Omental fat pad (tissue), 4 donors: ENCODE measurements around the gene RPS2. TPM values are rescaled to one million over a fixed set of nuclear protein-coding genes. Genes with fewer than 3 reads are reported as not detected.

Experiments
- ATAC-seq: fragments of 150-250 bp; one replicate; pipeline ENCODE4 v1.9.1; 2016; ENCODE audit warnings: mild to moderate bottlenecking, moderate library complexity; ENCODE audit not compliant: low FRiP score
- DNase-seq: peaks from one replicate; pipeline ENCODE4 v3.0.0-alpha.2; 2019; ENCODE audit warnings: low spot score
- CTCF ChIP-seq, 3 donors: fragments of 450-650 bp; IDR thresholded peaks; one replicate each; pipeline ENCODE4 v1.5.1; 2016 to 2017; ENCODE audit warnings: antibody characterized with exemption in 3 of 3, mild to moderate bottlenecking in 3 of 3, moderate library complexity in 2 of 3
- small RNA-seq: library from RNA; depleted of rRNA; stranded (forward); fragments of <200 nt; gene quantifications from one replicate; pipeline ENCODE3, GENCODE V24; 2016
- total RNA-seq, 4 donors: library from RNA; depleted of rRNA; stranded (reverse); fragments of >200 nt; gene quantifications; one replicate each; pipeline ENCODE4 v1.1.0, GENCODE V29; 2016

RPS2 gene
- total RNA-seq, 4 donors from 2014 or later: 1,362 to 1,656 (median 1,543) TPM

GRCh38 chr16:1914084-1914608, 50.5 kb downstream of the RPS2 start:
- no peak for ATAC-seq
- no peak for TF ChIP-seq CTCF (IDR thresholded peaks at IDR 0.05)
- no peak for DNase-seq

GRCh38 chr16:1913327-1914083, 51.1 kb downstream of the RPS2 start:
- TF ChIP-seq CTCF (IDR thresholded peaks at IDR 0.05): no peak
- no peak for ATAC-seq
- no peak for DNase-seq

GRCh38 chr16:1912215-1912543, 52.4 kb downstream of the RPS2 start:
- ATAC-seq (no peak), DNase-seq (no peak)
- TF ChIP-seq CTCF (IDR thresholded peaks at IDR 0.05): no peak

Small RNA genes within 50 kb of the gene (small RNA-seq; reads per million reads assigned to genes)
- gene AC005363.2 (not detected), gene RN7SL219P (not detected), gene SNORA10 (not detected), gene SNORA64 (not detected)

Other genes with a start within 250 kb of the RPS2 start
- 10 to 100 TPM; 51.4 to 83.2 (median 69.6) TPM for gene NME3, start 193.3 kb downstream of the RPS2 start, total RNA-seq
- 10 to 100 TPM in 1 of 4 donors, 1 to 10 TPM in 3; 5.9 to 16.2 (median 7.1) TPM for gene EME2, start 192.0 kb downstream of the RPS2 start, total RNA-seq
- 10 to 100 TPM; 56.8 to 84.2 (median 78.6) TPM for gene MRPS34, start 191.7 kb downstream of the RPS2 start, total RNA-seq
- 10 to 100 TPM; 39.5 to 88.1 (median 50.7) TPM for gene SPSB3, start 182.3 kb downstream of the RPS2 start, total RNA-seq
- 10 to 100 TPM; 49.2 to 85.9 (median 60.2) TPM for gene NUBP2, start 181.9 kb downstream of the RPS2 start, total RNA-seq
- under 1 TPM in 2 of 4 donors, not detected in 2; 0.19 to 0.50 TPM for gene IGFALS, start 171.1 kb downstream of the RPS2 start, total RNA-seq
- gene HAGH, start 138.0 kb downstream of the RPS2 start, total RNA-seq: 100 to 1,000 TPM in 1 of 4 donors, 10 to 100 TPM in 3; 69.8 to 130 (median 81.5) TPM
- gene FAHD1, start 137.6 kb downstream of the RPS2 start, total RNA-seq: 10 to 100 TPM; 32.3 to 46.3 (median 34.1) TPM
- 1 to 10 TPM in 1 of 4 donors, not detected in 3; 1.7 TPM for gene MEIOB, start 92.7 kb downstream of the RPS2 start, total RNA-seq
- gene HS3ST6, start 46.4 kb downstream of the RPS2 start, total RNA-seq: not detected
- 10 to 100 TPM in 3 of 4 donors, 1 to 10 TPM in 1; 9.6 to 64.0 (median 17.1) TPM for gene MSRB1, start 21.6 kb downstream of the RPS2 start, total RNA-seq
- not detected for gene RPL3L, start 10.1 kb downstream of the RPS2 start, total RNA-seq
- gene NDUFB10, start 5.3 kb downstream of the RPS2 start, total RNA-seq: 100 to 1,000 TPM; 144 to 240 (median 183) TPM
- gene RNF151, start 2.0 kb upstream of the RPS2 start, total RNA-seq: not detected
- gene TBL3, start 7.2 kb upstream of the RPS2 start, total RNA-seq: 10 to 100 TPM; 32.2 to 44.3 (median 34.3) TPM
- not detected for gene NOXO1, start 16.6 kb upstream of the RPS2 start, total RNA-seq
- 10 to 100 TPM; 11.9 to 18.4 (median 16.0) TPM for gene GFER, start 19.4 kb upstream of the RPS2 start, total RNA-seq
- gene SYNGR3, start 25.1 kb upstream of the RPS2 start, total RNA-seq: 1 to 10 TPM in 1 of 4 donors, under 1 TPM in 1, not detected in 2; 0.28 to 1.6 TPM
- gene ZNF598, start 45.0 kb upstream of the RPS2 start, total RNA-seq: 10 to 100 TPM; 19.1 to 49.0 (median 24.3) TPM
- gene NPW, start 55.0 kb upstream of the RPS2 start, total RNA-seq: under 1 TPM in 1 of 4 donors, not detected in 3; 0.48 TPM
- gene NHERF2, start 62.1 kb upstream of the RPS2 start, total RNA-seq: 100 to 1,000 TPM in 2 of 4 donors, 10 to 100 TPM in 2; 52.8 to 166 (median 84.9) TPM
- gene NTHL1, start 83.0 kb upstream of the RPS2 start, total RNA-seq: 10 to 100 TPM in 3 of 4 donors, 1 to 10 TPM in 1; 7.1 to 18.1 (median 10.9) TPM
- 10 to 100 TPM; 30.0 to 59.4 (median 35.9) TPM for gene TSC2, start 83.2 kb upstream of the RPS2 start, total RNA-seq
- 100 to 1,000 TPM in 2 of 4 donors, 10 to 100 TPM in 2; 86.4 to 214 (median 121) TPM for gene PKD1, start 171.1 kb upstream of the RPS2 start, total RNA-seq
- 1 to 10 TPM in 2 of 4 donors, under 1 TPM in 1, not detected in 1; 0.19 to 2.0 (median 1.1) TPM for gene RAB26, start 183.8 kb upstream of the RPS2 start, total RNA-seq
- gene TRAF7, start 191.0 kb upstream of the RPS2 start, total RNA-seq: 10 to 100 TPM; 31.9 to 42.7 (median 34.3) TPM
- under 1 TPM; 0.12 to 0.19 (median 0.14) TPM for gene CASKIN1, start 231.8 kb upstream of the RPS2 start, total RNA-seq
- 10 to 100 TPM; 29.8 to 44.6 (median 34.6) TPM for gene MLST8, start 240.6 kb upstream of the RPS2 start, total RNA-seq
- gene BRICD5, start 246.0 kb upstream of the RPS2 start, total RNA-seq: 10 to 100 TPM in 1 of 4 donors, 1 to 10 TPM in 3; 1.5 to 10.1 (median 4.3) TPM